Umbilical cord (tissue), 2 donors: ENCODE measurements around the gene MOK. TPM values are rescaled to one million over a fixed set of nuclear protein-coding genes. Genes with fewer than 3 reads are reported as not detected.

ENCODE experiments used
- DNase-seq: peaks from one replicate; pipeline ENCODE4 v3.0.0-alpha.2; 2015; ENCODE audit warnings: low spot score
- total RNA-seq: library from RNA; depleted of rRNA; stranded (reverse); fragments of >200 nt; gene quantifications from one replicate; pipeline ENCODE4 v1.2.3, GENCODE V29; 2014; ENCODE audit warnings: low replicate concordance; ENCODE audit not compliant: insufficient read depth

MOK gene
- total RNA-seq, 1 donor from 2014 or later = 13.0 TPM

DNA sequence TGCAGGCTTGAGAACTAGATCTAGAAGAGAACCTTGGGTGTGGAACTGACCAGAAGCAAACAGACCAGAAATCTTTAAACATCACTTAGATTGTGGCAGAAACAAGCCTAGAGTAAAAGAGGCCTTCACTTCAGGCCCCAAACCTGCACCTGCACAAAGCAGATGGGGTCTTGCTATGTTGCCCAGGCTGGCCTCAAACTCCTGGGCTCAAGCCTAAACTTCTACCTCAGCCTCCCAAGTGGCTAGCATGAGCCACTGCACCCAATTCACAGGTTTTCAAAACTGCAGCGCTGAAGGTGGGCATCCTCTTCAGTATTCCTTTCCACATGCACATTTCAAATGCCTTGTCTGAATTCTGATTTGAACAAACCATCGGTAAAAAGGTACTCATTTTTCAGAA lies 19.9 kb downstream of the MOK start:
- DNase-seq = no peak

DNA sequence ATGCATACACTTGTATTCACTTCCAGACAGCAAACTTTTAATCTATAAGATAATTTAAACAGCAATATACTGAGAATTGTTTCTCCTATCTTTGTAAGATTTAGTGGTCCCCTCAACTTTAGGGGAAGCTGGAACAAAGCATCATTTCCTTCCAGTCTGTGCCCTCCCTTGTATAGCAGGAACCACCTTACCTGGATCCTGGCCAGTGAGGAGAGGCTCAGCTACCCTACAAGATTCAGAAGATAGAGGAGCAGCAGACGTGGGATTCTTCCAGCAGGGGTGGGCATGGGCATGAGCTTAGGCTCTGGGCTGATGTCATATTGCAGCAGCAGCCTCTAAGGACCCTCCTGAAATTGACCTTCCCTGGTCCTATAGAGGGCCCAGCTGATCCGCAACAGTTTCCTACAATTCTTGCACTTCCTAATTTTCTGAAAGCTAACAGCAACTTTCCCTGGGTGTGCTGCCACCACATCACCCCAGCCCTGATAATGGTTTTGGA lies 21.3 kb downstream of the MOK start:
- no peak for DNase-seq

GRCh38 chr14:102282751-102283465 lies 22.1 kb downstream of the MOK start:
- no peak for DNase-seq

- no peak for DNase-seq
These were observed 24.5 kb downstream of the MOK start for GRCh38 chr14:102280376-102280962.

DNA sequence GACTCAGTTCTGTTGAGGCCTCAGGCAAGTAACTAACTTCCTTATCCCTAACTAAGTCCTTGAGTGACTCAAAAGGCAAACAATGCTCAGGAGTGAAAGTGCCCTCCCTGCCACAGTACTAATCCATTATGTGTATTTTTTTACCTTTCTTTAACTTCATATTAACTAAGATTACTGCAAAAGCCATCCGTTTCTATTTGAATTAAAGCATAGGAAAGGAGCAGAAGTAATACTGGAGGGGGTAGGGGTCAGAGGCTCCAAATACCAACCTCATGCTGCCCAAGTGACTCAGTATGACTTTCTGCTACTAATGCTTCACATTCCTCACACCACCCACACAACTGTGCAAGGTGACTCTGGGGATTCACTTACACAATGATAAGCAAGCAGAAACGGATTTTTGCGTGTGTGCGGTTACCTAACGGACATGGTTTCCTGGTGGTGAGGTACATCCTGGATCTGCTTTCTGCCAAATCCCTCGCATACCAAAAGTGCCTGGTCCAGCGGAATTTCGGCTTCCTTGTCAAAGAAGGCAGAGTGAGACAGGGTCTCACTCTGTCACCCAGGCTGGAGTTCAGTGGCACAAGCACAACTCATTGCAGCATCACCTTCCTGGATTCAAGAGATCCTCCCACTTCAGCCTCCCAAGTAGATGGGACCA lies 25.1 kb downstream of the MOK start:
- DNase-seq = no peak

- no peak for DNase-seq
These were observed 25.7 kb downstream of the MOK start for GRCh38 chr14:102279282-102279681.

- DNase-seq = no peak
These were observed 26.4 kb downstream of the MOK start for GRCh38 chr14:102278631-102278935.

GRCh38 chr14:102277874-102278630 lies 26.9 kb downstream of the MOK start:
- no peak for DNase-seq

- DNase-seq = no peak
These were observed 29.1 kb downstream of the MOK start for GRCh38 chr14:102275866-102276265.

- DNase-seq = no peak
These were observed 32.6 kb downstream of the MOK start for GRCh38 chr14:102272392-102272791.

GRCh38 chr14:102264775-102265174 lies 40.2 kb downstream of the MOK start:
- DNase-seq = no peak

DNA sequence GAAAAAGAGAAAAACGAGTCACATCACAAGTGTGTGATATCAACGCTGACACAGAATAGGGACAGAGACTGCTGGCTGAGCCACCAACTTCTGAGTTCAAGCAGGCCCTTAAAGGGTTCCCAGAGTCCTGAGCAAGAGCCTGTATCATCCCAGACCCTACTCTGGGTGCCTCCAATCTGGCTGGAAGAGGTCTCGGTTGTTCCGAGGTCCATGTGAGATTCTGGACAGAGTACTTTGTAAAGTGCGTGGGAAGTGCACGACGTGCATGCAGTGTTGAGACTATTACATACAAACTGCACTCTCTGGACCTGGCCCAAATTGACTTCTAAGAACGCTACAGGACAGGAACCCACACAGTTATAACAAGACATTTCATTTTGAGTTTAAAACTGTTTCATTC lies 40.6 kb downstream of the MOK start:
- DNase-seq = no peak

- DNase-seq = peak; percentile 59
These were observed 42.0 kb downstream of the MOK start for GRCh38 chr14:102262929-102263462.

GRCh38 chr14:102258136-102258535 lies 46.8 kb downstream of the MOK start:
- no peak for DNase-seq

DNA sequence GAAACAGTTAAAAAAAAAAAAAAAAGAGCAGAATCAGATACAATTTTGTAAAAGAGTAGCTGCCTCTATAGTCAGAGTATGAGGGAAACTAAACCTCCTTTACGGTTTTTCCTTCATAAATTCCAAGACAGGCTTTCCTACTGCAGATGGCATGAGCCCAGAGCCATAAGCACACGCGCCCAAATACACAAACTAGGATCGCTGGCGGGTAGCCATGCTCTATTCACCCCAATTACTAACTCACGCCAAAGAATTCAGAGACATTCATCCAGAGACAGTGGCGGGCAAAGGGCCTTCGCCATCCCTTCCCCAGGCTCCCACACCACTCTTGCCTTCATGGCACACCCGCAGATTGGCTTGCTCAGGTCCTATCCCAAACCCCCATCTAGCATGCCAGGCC lies 48.2 kb downstream of the MOK start:
- no peak for DNase-seq

GRCh38 chr14:102255401-102256190 lies 49.4 kb downstream of the MOK start:
- DNase-seq = no peak

DNA sequence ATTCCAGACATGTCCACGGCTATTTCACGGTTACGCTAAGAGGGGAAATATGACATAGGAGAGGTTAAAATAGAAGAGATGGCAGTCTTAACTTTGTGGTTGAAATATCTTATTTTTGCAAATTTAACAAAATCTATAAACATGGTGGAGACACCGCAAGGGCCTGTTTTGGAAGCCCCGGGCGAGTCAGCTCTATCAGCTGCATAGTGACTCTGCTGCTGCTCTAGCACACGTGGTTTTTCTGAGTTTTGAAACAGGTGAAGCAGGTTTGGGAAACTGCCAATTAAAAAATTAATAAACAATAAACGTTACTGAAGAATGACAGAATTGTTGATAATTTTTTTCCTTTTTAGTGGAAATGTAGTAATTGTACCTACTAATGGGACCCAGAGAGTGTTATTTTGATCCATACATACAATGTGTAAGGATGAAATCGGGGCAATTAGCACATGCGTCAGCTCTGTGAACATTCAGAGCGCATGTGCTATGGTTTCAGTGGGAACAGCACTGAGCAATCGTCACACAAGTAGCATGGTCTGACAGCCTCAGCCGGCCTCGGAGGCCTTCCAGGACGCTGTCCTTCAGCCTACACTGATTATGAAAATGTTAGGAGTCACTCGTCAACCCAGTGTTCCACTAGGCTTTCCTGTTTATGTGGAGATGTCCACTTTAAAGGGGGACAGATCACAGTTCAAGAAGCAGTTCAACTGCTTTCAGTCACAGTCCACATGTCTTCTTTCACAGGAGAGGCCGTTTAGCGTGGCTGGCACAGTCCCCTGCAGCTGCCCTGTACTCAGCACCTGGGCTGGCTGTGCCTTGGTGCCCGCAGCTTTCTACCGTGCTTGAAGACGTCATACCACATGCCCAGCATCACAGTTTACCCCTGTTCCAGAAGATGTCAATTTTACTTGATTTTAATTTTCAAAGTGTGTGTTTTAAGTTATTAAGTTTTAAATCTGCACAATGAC lies 51.8 kb downstream of the MOK start:
- DNase-seq = no peak

DNA sequence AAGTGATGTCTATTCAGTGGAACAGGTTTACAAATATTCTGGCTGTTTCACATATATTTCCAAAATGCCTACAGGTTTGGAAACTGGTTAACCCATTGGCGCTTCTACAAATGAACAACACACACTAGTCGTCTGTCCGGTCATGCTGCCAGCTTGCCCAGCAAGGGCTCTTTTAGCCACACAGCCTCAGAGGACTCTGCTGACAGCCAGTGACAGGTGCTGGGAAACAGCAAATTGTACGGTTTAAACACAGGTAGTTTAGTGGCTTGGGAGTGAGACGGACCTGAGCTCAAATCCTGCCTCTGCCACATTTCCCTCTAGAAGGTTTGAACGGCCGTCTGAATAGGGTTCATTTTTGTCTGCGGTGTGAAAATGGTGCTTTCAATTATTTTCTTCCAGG lies 53.8 kb downstream of the MOK start:
- no peak for DNase-seq

DNA sequence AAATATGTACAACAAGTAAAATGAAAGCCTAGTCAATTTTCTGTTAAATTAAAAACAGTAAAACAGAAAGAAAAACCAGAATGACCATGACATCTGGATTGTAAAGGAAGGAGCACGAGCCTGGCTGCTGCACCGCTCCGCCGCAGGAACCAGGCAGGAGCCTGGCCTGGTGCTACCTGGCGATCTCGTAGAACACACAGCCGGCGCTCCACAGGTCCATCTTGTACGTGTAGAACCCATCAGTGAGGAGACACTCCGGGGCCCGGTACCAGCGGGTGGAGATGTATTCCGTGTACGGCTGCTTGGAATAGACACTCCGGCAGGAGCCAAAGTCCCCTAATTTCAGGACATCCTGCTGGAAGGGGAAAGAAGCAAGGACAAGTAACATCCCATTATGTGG lies 54.3 kb downstream of the MOK start:
- DNase-seq = no peak

DNA sequence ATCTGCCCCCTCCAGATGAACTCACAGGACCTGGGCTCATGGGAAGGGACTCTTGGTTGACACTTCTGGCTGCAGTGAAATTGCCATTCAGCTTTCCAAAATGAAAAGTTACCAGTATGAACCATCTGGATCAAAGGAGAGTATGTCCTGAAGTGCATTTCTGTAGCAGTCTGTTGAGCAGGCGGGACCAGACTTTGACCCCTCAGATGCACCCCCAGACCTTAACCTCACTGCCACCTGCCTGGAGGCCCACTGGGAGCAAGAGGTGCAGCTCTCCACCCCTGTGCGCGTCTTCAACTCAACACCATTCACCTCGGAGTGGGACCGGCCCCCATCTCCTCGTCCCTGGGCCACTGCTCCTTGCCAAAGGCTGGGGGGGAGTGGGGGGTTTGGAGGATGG lies 55.0 kb downstream of the MOK start:
- DNase-seq = no peak
